HEK293T (cell line): ENCODE data around the gene NNMT.

Experiments
- BHLHE40 ChIP-seq: fragments of 450-650 bp; IDR thresholded peaks from 2 replicates; pipeline ENCODE4 v1.6.1; 2016; ENCODE audit warnings: mild to moderate bottlenecking, moderate library complexity, borderline replicate concordance
- FOXK2 ChIP-seq: fragments of 450-650 bp; IDR thresholded peaks from 2 replicates; pipeline ENCODE4 v1.6.1; 2016; ENCODE audit warnings: mild to moderate bottlenecking
- FOXM1 ChIP-seq: fragments of 450-650 bp; IDR thresholded peaks from 2 replicates; pipeline ENCODE4 v1.6.1; 2017; ENCODE audit warnings: mild to moderate bottlenecking, borderline replicate concordance
- L3MBTL2 ChIP-seq: fragments of 450-650 bp; conservative IDR thresholded peaks from 2 replicates; pipeline ENCODE4 v1.6.1; 2016; ENCODE audit warnings: mild to moderate bottlenecking
- SP1 ChIP-seq: fragments of 450-650 bp; IDR thresholded peaks from 2 replicates; pipeline ENCODE4 v1.6.1; 2017
- TARDBP ChIP-seq: fragments of 450-650 bp; IDR thresholded peaks from 2 replicates; pipeline ENCODE4 v1.6.1; 2016
- ZNF384 ChIP-seq: fragments of 450-650 bp; IDR thresholded peaks from 2 replicates; pipeline ENCODE4 v1.6.1; 2016
- TF ChIP-seq, protein P1 (sequence below): fragments of 450-650 bp; IDR thresholded peaks from 2 replicates; pipeline ENCODE4 v1.6.1; 2016

DNA sequence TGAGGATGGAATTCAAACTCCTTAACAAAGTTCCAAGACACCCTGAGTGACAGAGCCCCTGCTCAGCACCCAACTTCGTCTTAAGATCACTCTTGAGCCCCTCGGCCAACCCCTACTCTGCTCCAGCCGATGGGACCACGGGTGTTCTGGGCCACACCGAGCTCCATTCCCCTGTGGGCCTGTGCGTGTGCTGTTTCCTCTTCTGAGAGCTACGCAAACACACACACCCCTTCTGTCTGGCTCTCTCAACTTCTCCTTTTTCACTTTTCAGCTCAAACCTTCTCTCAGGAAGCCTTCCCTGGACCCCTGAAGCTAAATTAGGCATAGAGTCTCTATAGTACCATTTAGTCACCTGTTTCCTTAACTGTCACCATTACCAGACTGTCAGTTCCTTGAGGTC is 37.5 kb upstream of the NNMT start:
- TF ChIP-seq L3MBTL2 (no peak), FOXM1 (no peak), BHLHE40 (no peak), ZNF384 (no peak), SP1 (no peak), FOXK2 (no peak), TARDBP (no peak)
- TF ChIP-seq, protein P1, sequence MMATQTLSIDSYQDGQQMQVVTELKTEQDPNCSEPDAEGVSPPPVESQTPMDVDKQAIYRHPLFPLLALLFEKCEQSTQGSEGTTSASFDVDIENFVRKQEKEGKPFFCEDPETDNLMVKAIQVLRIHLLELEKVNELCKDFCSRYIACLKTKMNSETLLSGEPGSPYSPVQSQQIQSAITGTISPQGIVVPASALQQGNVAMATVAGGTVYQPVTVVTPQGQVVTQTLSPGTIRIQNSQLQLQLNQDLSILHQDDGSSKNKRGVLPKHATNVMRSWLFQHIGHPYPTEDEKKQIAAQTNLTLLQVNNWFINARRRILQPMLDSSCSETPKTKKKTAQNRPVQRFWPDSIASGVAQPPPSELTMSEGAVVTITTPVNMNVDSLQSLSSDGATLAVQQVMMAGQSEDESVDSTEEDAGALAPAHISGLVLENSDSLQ: no peak
